Measurements from ENCODE around the gene PNMA8A. TPM values are rescaled to one million over a fixed set of nuclear protein-coding genes. Genes with fewer than 3 reads are reported as not detected.

The PNMA8A gene
- total and polyA plus RNA-seq, 2 of the 13 experiments (the other 11 are each of a cell fraction or from before 2014, with no cell fraction given) = 0.13 to 0.51 TPM

GRCh38 chr19:46474211-46474610 is 2.8 kb upstream of the PNMA8A start:
- 0 out of 2 replicates have a peak overlapping the region, but pooled peaks have one; percentile 40 for H3K4me2 ChIP-seq (ENCODE audit: low read depth, low read length)
- CTCF ChIA-PET (ENCODE audit: low intra/inter-chr PET ratio, low total read pairs) = no interaction called here
- BruUV-seq (replicated peaks) = no TSS peak
- peaks cover 2 to 19% of the 10 kb centered on the region in 2 experiments; a peak in 3 of 5 replicates for H3K27me3 ChIP-seq (ENCODE audit: control insufficient read depth in 1 of 2, insufficient read depth in 2 of 2, low read length in 2 of 2)
- no peak overlapping the region for H3K9ac ChIP-seq (ENCODE audit: insufficient read depth, low read depth, low read length)
- peaks cover 27% of the 10 kb centered on the region for H3K4me1 ChIP-seq (ENCODE audit: insufficient read depth, low read length)
- ATAC-seq = no peak
- no peak for TF ChIP-seq KDM6A (CRISPR knock-in tag; IDR thresholded peaks at IDR 0.05; ENCODE audit: low read depth)
- TF ChIP-seq SOX6 (IDR thresholded peaks at IDR 0.05) = no peak
- TF ChIP-seq SOX6 (CRISPR knock-in tag; IDR thresholded peaks at IDR 0.05) = 0 out of 2 replicates have a peak, but pooled peaks have one; percentile 10
- TF ChIP-seq SIX1 (CRISPR knock-in tag; IDR thresholded peaks at IDR 0.05; ENCODE audit: borderline replicate concordance) = no peak
- no peaks in the 10 kb centered on the region for H3K79me2 ChIP-seq (ENCODE audit: insufficient read depth, low read length)
- no peak overlapping the region for H3K27ac ChIP-seq (ENCODE audit: extremely low read length, insufficient read depth, low read length)
- no peak overlapping the region for H3K4me3 ChIP-seq (replicated peaks in 1 of 3; ENCODE audit: insufficient read depth in 1 of 3, low read depth in 2 of 3, low read length in 3 of 3)
- 31% methylated on average over 8 of the region's 8 CpGs for WGBS (ENCODE audit: low lambda C conversion rate)
- no peaks in the 10 kb centered on the region for H4K20me1 ChIP-seq (ENCODE audit: insufficient read depth, low read length)
- no peak for FAIRE-seq
- POLR2A ChIA-PET = no interaction called here
- intact Hi-C loops (cut with micrococcal nuclease; ENCODE audit: unreplicated experiment) (no loop called here), in situ Hi-C loops (cut with HindIII; ENCODE audit: extremely low pct_ligation_motif_present, low pct_unique_long_range_greater_than_20kb) (no loop called here)
- no peak overlapping the region for H2AFZ ChIP-seq (ENCODE audit: low read length)
- DNase-seq (ENCODE audit: low spot score) = no peak
- H3K36me3 ChIP-seq (replicated peaks in 1 of 2; ENCODE audit: control insufficient read depth in 1 of 2, insufficient read depth in 2 of 2, low read length in 2 of 2) = no peaks in the 10 kb centered on the region
- H3K9me3 ChIP-seq (ENCODE audit: low read length) = no peaks in the 10 kb centered on the region

- POLR2A ChIA-PET = no interaction called here
- FAIRE-seq = no peak
- CTCF ChIA-PET (ENCODE audit: low intra/inter-chr PET ratio, low total read pairs) = no interaction called here
Measured at GRCh38 chr19:46472592-46472991, 1.2 kb upstream of the PNMA8A start.

More at GRCh38 chr19:46472592-46472991, 1.2 kb upstream of the PNMA8A start:
- ATAC-seq = no peak
- peaks cover 27% of the 10 kb centered on the region for H3K4me1 ChIP-seq (ENCODE audit: insufficient read depth, low read length)
- H3K9me3 ChIP-seq (ENCODE audit: low read length) = no peaks in the 10 kb centered on the region
- H3K27me3 ChIP-seq (ENCODE audit: control insufficient read depth in 1 of 2, insufficient read depth in 2 of 2, low read length in 2 of 2) = peaks cover 2 to 19% of the 10 kb centered on the region in 2 experiments; a peak in 3 of 5 replicates
- H3K4me2 ChIP-seq (ENCODE audit: low read depth, low read length) = no peak overlapping the region
- WGBS (ENCODE audit: low lambda C conversion rate) = 29% methylated on average over 3 of the region's 4 CpGs
- no peaks in the 10 kb centered on the region for H3K79me2 ChIP-seq (ENCODE audit: insufficient read depth, low read length)
- DNase-seq (ENCODE audit: low spot score) = no peak
- H3K36me3 ChIP-seq (replicated peaks in 1 of 2; ENCODE audit: control insufficient read depth in 1 of 2, insufficient read depth in 2 of 2, low read length in 2 of 2) = no peaks in the 10 kb centered on the region
- intact Hi-C loops (cut with micrococcal nuclease; ENCODE audit: unreplicated experiment) (no loop called here), in situ Hi-C loops (cut with HindIII; ENCODE audit: extremely low pct_ligation_motif_present, low pct_unique_long_range_greater_than_20kb) (no loop called here)
- H3K9ac ChIP-seq (ENCODE audit: insufficient read depth, low read depth, low read length) = no peak overlapping the region
- no peak overlapping the region for H3K27ac ChIP-seq (ENCODE audit: extremely low read length, insufficient read depth, low read length)
- TF ChIP-seq ATF7 (IDR thresholded peaks at IDR 0.05) = no peak
- no peak for TF ChIP-seq ATF7 (CRISPR knock-in tag; IDR thresholded peaks at IDR 0.05)
- no peak for TF ChIP-seq EZH2 (conservative IDR thresholded peaks at IDR 0.05; ENCODE audit: low read depth, low read length)
- TF ChIP-seq IRF1 (CRISPR knock-in tag; IDR thresholded peaks at IDR 0.05; ENCODE audit: low read depth) = no peak
- TF ChIP-seq DRAP1 (CRISPR knock-in tag; IDR thresholded peaks at IDR 0.05) = no peak
- BruUV-seq (replicated peaks) = no TSS peak
- no peak overlapping the region for H3K4me3 ChIP-seq (replicated peaks in 1 of 3; ENCODE audit: insufficient read depth in 1 of 3, low read depth in 2 of 3, low read length in 3 of 3)
- no peaks in the 10 kb centered on the region for H4K20me1 ChIP-seq (ENCODE audit: insufficient read depth, low read length)
- H2AFZ ChIP-seq (ENCODE audit: low read length) = no peak overlapping the region

Data from HepG2 (cell line).